ENCODE data around the gene TMCC1. TPM values are rescaled to one million over a fixed set of nuclear protein-coding genes. Genes with fewer than 3 reads are reported as not detected.
"Not testable (repeated sequence)": the region's sequence is repeated elsewhere in the genome, so short reads cannot be mapped to it uniquely, and the experiment has no call there.

TMCC1 gene
- total RNA-seq, 2 experiments from 2014 or later: 15.9 to 16.8 TPM

DNA sequence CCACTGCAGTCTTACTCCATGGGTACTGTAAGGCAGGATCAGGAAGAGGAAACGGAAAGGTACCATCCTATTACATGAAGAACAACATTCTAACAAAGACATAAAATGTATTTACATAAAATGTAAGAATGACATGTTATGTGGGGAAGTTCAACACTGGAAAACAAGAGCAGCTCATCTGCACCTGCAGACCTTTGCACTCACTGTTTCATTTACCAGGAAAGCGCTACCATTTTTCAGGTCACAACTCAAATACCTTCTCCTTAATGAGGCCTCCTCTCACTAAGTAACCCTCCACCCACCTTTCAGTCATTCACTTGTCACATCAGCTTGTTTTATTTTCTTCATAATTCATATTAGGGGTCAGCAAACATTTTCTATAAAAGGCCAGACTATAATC, 2.6 kb downstream of the TMCC1 start:
- DNase-seq (no peak), ATAC-seq (no peak)
- Mint-ChIP-seq H3K4me1 (ENCODE audit: low read depth) (peaks cover 30% of the 10 kb centered on the region), H3K27me3 (ENCODE audit: low read depth) (no peaks in the 10 kb centered on the region), H3K27ac (no peak overlapping the region), H3K4me3 (no peak overlapping the region), H3K36me3 (ENCODE audit: low read depth) (peaks cover 12% of the 10 kb centered on the region), H3K9me3 (ENCODE audit: insufficient read depth) (no peaks in the 10 kb centered on the region)
- CTCF ChIA-PET: no interaction called here
- POLR2A ChIA-PET: no interaction called here

DNA sequence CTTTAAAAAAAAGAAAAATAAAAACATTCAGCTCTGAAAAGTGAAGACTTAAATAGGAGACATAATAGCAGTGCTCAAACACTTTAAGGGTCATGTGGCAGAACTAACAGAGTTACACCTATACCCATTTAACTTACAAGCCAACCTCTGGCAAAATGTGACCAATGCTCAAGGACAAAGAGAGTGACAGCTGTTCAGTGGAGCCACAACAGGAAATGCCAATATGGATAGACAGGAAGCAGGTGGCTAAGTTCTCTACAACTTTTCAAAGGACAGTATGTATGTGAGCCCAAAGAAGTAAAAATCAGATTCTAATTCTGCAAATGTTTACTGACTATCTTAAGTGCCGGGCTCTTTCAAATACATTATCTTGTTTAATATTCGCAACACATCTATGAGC, 3.4 kb downstream of the TMCC1 start:
- ATAC-seq: no peak
- ChIA-PET CTCF (no interaction called here), POLR2A (interaction anchor here (0.6 kb wide), 1 partner anchor 18 kb away, joined by 4 read pairs; no protein-coding TSS in a partner anchor)
- Mint-ChIP-seq H3K27ac (no peak overlapping the region), H3K36me3 (ENCODE audit: low read depth) (peaks cover 12% of the 10 kb centered on the region), H3K27me3 (ENCODE audit: low read depth) (no peaks in the 10 kb centered on the region), H3K9me3 (ENCODE audit: insufficient read depth) (no peaks in the 10 kb centered on the region), H3K4me3 (no peak overlapping the region), H3K4me1 (ENCODE audit: low read depth) (peaks cover 30% of the 10 kb centered on the region)
- DNase-seq: peak; percentile 30

DNA sequence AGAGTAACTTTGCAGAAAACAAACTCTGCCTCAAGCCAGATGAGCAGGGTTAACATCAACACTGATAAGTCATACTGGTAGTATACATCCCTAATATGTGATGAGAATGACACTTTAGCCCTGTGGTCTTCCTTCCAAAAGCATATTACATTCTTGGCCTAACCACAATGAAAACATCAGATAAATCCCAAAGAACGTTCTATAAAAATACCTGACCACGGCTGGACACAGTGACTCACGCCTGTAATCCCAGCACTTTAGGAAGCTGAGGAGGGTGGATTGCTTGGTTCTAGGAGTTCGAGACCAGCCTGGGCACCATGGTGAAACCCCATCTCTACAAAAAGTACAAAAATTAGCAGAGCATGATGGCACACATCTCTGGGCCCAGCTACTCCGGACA, 4.7 kb downstream of the TMCC1 start:
- no peak overlapping the region for H3K27ac Mint-ChIP-seq
- H3K9me3 Mint-ChIP-seq (ENCODE audit: insufficient read depth): no peaks in the 10 kb centered on the region
- H3K27me3 Mint-ChIP-seq (ENCODE audit: low read depth): no peaks in the 10 kb centered on the region
- ChIA-PET CTCF (interaction anchor here (1.9 kb wide), 1 partner anchor 9 kb away, joined by 6 read pairs; no protein-coding TSS in a partner anchor), POLR2A (no interaction called here)
- ATAC-seq (no peak), DNase-seq (no peak)
- no peak overlapping the region for H3K4me3 Mint-ChIP-seq
- H3K4me1 Mint-ChIP-seq (ENCODE audit: low read depth): peaks cover 25% of the 10 kb centered on the region
- peaks cover 10% of the 10 kb centered on the region for H3K36me3 Mint-ChIP-seq (ENCODE audit: low read depth)

DNA sequence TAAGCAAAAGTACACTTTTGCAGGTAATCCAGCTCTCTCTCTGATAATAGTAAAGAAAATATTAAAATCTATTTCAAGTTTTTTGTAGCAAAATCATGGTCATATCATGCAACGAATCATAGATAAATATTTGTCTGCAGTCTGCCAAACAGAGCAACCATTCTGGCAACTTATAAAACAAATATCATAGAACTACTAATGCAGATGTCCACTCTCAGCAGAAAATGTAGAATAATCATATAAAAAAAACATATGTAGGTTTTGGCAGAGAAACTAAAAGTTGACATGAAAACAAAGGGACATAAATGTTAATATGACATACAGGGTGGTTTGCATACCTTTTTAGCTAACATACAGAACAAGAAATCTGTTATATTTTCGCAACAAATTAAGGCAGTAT, 12.2 kb downstream of the TMCC1 start:
- no peak overlapping the region for H3K27ac Mint-ChIP-seq
- CTCF ChIA-PET: no interaction called here

DNA sequence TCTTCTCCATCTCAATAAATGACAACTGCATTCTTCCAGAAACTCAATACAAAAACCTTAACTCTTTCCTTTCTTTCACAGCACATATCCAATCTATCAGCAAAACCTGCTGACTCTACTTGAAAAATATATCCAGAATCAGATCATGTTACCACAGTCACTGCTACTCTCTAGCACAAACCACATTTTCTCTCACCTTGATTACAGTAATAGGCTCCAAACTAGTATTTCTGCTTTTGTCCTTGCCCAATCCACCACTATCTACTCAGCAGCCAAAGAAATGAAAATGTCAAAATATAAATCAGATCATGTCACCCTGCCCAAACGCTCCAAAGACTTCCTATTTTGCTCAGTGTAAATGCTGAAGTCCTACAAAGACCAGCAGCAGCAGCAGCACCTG, 15.2 kb downstream of the TMCC1 start:
- Mint-ChIP-seq H3K27ac (no peak overlapping the region), H3K36me3 (ENCODE audit: low read depth) (peaks cover 34% of the 10 kb centered on the region), H3K9me3 (ENCODE audit: insufficient read depth) (no peaks in the 10 kb centered on the region), H3K4me3 (no peak overlapping the region), H3K27me3 (ENCODE audit: low read depth) (no peaks in the 10 kb centered on the region), H3K4me1 (ENCODE audit: low read depth) (no peaks in the 10 kb centered on the region)
- DNase-seq (no peak), ATAC-seq (no peak)
- ChIA-PET POLR2A (no interaction called here), CTCF (no interaction called here)

More for the DNA sequence above, 12.2 kb downstream of the TMCC1 start:
- no peaks in the 10 kb centered on the region for H3K4me1 Mint-ChIP-seq (ENCODE audit: low read depth)
- POLR2A ChIA-PET: no interaction called here
- no peak for ATAC-seq
- H3K27me3 Mint-ChIP-seq (ENCODE audit: low read depth): no peaks in the 10 kb centered on the region
- peaks cover 27% of the 10 kb centered on the region for H3K36me3 Mint-ChIP-seq (ENCODE audit: low read depth)
- H3K4me3 Mint-ChIP-seq: no peak overlapping the region
- no peak for DNase-seq
- no peaks in the 10 kb centered on the region for H3K9me3 Mint-ChIP-seq (ENCODE audit: insufficient read depth)

DNA sequence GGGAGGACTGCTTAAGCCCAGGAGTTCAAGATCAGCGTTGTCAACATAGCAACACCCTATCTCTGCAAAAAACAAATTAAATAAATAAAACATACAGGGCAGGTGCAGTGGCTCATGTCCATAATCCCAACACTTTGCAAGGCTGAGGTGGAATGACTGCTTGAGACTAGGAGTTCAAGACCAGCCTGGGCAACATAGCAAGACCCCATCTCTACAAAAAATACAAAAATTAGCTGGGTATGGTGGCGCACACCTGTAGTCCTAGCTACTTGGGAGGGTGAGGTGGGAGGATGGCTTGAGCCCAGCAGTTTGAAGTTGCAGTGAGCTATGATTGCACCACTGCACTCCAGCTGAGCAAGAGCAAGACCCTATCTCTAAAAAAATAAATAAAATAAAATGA, 19.0 kb downstream of the TMCC1 start:
- ATAC-seq; H3K27me3 Mint-ChIP-seq (ENCODE audit: low read depth); H3K4me1 Mint-ChIP-seq (ENCODE audit: low read depth); DNase-seq; H3K4me3 Mint-ChIP-seq; H3K27ac Mint-ChIP-seq; H3K9me3 Mint-ChIP-seq (ENCODE audit: insufficient read depth); CTCF ChIA-PET: not testable (repeated sequence)
- POLR2A ChIA-PET: interaction anchor here (0.6 kb wide), 1 partner anchor 21 kb away, joined by 3 read pairs; no protein-coding TSS in a partner anchor
- H3K36me3 Mint-ChIP-seq (ENCODE audit: low read depth): peaks cover 35% of the 10 kb centered on the region

DNA sequence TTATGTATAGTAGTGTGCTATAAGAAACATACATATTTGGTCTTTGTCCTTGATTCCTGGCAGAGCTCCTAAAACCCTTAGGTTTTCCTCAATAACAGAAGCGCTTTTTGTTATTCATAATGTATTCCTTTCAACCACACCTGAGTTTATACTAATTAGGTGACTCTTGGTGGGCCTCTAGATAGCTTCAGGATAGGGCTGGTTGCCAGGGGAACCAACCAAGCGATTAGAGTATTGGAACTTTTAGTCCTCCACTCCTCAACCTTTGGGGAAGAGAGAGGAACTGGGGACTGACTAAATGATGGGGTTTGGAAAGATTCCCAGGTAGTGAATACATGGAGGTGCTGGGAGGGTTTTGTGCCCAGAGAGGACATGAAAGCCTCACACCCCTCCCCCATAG, 24.6 kb downstream of the TMCC1 start:
- Mint-ChIP-seq H3K4me3 (no peak overlapping the region), H3K36me3 (ENCODE audit: low read depth) (peaks cover 13% of the 10 kb centered on the region), H3K27ac (no peak overlapping the region), H3K4me1 (ENCODE audit: low read depth) (no peaks in the 10 kb centered on the region), H3K9me3 (ENCODE audit: insufficient read depth) (no peaks in the 10 kb centered on the region), H3K27me3 (ENCODE audit: low read depth) (no peaks in the 10 kb centered on the region)
- no peak for ATAC-seq
- no peak for DNase-seq
- ChIA-PET CTCF (interaction anchor here (1.3 to 1.8 kb wide), 2 partner anchors 11 to 16 kb away, joined by 3 to 4 read pairs; no protein-coding TSS in a partner anchor), POLR2A (interaction anchor here (1.0 kb wide), 1 partner anchor 23 kb away, joined by 3 read pairs; no protein-coding TSS in a partner anchor)

DNA sequence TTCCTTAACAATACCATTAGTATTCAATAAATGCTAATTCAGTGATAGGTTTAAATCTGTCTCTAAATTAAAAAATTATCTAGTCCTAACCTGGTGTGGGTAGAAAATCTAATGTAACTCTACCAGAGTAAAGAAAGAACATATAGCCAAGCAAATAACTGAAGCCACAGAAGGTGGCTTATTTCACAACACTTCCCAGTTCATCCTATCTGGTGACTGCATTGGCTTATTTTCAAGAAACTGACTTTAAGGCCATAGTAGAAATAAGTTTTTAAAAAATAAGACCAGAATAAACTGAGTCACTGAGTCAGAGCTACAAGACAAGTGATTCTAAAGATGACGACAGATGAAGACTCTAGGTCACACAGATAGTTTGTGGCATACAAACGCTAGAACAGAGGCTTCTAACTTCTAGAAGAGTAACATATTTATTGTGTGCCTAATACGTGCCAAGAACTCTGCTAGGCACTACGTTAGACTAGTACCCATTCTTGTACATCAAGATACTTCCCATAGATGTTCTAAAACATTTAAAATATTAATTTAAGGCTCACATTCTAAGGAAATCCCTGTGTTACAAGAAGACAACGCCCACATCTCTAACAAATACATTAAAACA, 25.9 kb downstream of the TMCC1 start:
- H3K4me1 Mint-ChIP-seq (ENCODE audit: low read depth): no peaks in the 10 kb centered on the region
- ChIA-PET CTCF (interaction anchor here (1.8 kb wide), 1 partner anchor 17 kb away, joined by 4 read pairs; no protein-coding TSS in a partner anchor), POLR2A (no interaction called here)
- no peak overlapping the region for H3K27ac Mint-ChIP-seq
- no peak for DNase-seq
- no peaks in the 10 kb centered on the region for H3K9me3 Mint-ChIP-seq (ENCODE audit: insufficient read depth)
- H3K36me3 Mint-ChIP-seq (ENCODE audit: low read depth): peaks cover 11% of the 10 kb centered on the region
- ATAC-seq: no peak
- H3K4me3 Mint-ChIP-seq: no peak overlapping the region
- H3K27me3 Mint-ChIP-seq (ENCODE audit: low read depth): no peaks in the 10 kb centered on the region

DNA sequence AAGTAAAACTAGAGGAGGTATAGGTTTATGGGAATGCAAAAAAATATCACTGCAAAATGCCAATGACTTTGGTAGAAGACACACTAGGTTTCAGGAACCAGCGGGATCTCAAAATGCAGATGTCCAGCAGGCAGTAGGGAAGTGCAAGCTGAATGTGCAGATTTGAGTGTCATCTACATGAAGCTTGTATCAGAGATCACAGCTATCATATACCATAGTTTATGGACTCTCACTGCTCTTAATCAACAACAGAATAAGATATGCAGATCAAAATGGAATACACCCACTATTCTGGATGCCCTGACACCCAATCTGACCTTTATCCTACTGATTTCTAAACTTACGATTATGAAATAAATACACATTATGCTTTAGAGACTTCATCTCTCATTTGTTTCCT, 27.7 kb downstream of the TMCC1 start:
- DNase-seq: no peak
- H3K27me3 Mint-ChIP-seq (ENCODE audit: low read depth): no peaks in the 10 kb centered on the region
- ChIA-PET CTCF (no interaction called here), POLR2A (no interaction called here)
- H3K4me3 Mint-ChIP-seq: no peak overlapping the region
- ATAC-seq: no peak
- H3K36me3 Mint-ChIP-seq (ENCODE audit: low read depth): peaks cover 3% of the 10 kb centered on the region
- H3K9me3 Mint-ChIP-seq (ENCODE audit: insufficient read depth): no peaks in the 10 kb centered on the region
- H3K4me1 Mint-ChIP-seq (ENCODE audit: low read depth): no peaks in the 10 kb centered on the region
- no peak overlapping the region for H3K27ac Mint-ChIP-seq

DNA sequence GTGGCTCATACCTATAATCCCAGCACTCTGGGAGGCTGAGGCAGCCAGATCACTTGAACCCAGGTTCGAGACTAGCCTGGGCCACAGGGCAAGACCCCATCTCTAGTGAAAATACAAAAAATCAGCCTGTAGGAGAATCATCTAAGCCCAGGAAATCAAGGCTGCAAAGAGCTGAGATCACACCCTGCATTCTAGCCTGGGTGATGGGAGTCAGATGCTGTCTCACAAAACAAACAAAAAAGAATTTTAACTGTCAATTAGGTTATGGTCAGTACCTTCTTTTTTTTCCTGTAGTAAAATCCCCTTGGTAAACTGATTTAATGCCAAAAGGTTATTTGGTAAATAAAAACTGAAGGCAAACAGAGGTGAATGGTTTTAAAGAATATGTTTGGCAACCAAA, 29.0 kb downstream of the TMCC1 start:
- Mint-ChIP-seq H3K9me3 (ENCODE audit: insufficient read depth) (no peaks in the 10 kb centered on the region), H3K27ac (no peak overlapping the region), H3K4me3 (no peak overlapping the region), H3K4me1 (ENCODE audit: low read depth) (no peaks in the 10 kb centered on the region), H3K27me3 (ENCODE audit: low read depth) (no peaks in the 10 kb centered on the region), H3K36me3 (ENCODE audit: low read depth) (peaks cover 4% of the 10 kb centered on the region)
- DNase-seq (no peak), ATAC-seq (no peak)
- ChIA-PET CTCF (no interaction called here), POLR2A (no interaction called here)

DNA sequence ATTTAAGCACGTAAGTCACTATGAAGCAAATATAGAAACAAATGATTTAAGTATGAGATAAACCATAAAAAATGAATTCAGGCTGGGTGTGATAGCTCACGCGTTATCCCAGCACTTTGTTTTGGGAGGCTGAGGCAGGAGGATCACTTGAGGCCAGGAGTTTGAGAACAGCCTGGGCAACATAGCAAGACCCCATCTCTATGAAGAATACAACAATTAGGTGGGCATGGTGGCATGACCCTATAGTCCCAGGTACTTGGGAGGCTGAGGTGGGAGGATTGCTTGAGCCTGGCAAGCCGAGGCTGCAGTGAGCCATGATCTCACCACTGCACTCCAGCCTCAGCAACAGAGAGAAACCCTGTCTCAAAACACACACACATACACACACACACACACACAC, 34.2 kb downstream of the TMCC1 start:
- H3K27me3 Mint-ChIP-seq (ENCODE audit: low read depth): no peaks in the 10 kb centered on the region
- ATAC-seq (no peak), DNase-seq (no peak)
- CTCF ChIA-PET: no interaction called here
- no peak overlapping the region for H3K4me3 Mint-ChIP-seq
- H3K4me1 Mint-ChIP-seq (ENCODE audit: low read depth): peaks cover 4% of the 10 kb centered on the region
- no peak overlapping the region for H3K27ac Mint-ChIP-seq
- POLR2A ChIA-PET: no interaction called here
- H3K9me3 Mint-ChIP-seq (ENCODE audit: insufficient read depth): peaks cover 6% of the 10 kb centered on the region
- H3K36me3 Mint-ChIP-seq (ENCODE audit: low read depth): peaks cover 24% of the 10 kb centered on the region

DNA sequence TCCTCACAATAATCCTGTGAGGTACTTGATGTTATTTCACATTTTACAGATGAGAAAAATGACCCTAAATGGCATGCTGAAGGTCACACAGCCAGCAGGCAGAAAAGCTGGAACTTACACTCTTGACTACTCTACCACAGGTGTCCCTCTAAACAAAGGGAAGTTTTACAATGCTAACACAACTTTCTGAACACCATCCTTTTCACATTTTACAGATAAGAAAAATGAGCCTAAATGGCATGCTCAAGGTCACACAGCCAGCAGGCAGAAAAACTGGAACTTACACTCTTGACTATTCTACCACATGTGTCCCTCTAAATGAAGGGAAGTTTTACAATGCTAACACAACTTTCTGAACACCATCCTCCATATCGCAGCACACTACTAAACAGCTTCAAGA, 35.6 kb downstream of the TMCC1 start:
- no peak overlapping the region for H3K27ac Mint-ChIP-seq
- DNase-seq (no peak), ATAC-seq (no peak)
- peaks cover 28% of the 10 kb centered on the region for H3K36me3 Mint-ChIP-seq (ENCODE audit: low read depth)
- ChIA-PET POLR2A (no interaction called here), CTCF (no interaction called here)
- peaks cover 4% of the 10 kb centered on the region for H3K4me1 Mint-ChIP-seq (ENCODE audit: low read depth)
- peaks cover 6% of the 10 kb centered on the region for H3K9me3 Mint-ChIP-seq (ENCODE audit: insufficient read depth)
- no peaks in the 10 kb centered on the region for H3K27me3 Mint-ChIP-seq (ENCODE audit: low read depth)
- H3K4me3 Mint-ChIP-seq: no peak overlapping the region

DNA sequence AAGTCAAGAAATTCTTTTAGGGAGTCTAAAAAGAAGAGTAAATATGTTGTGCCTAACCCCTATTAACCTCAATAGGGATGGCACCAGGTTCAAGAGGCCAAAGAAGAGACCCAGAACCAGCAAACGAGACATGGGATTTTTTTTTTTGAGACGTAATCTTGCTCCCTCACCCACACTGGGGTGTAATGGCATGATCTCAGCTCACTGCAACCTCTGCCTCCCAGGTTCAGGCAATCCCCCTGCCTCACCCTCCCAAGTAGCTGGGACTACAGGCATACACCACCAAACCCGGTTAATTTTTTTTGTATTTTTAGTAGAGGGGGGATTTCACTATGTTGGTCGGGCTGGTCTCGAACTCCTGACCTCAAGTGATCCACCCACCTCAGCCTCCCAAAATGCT, 36.7 kb downstream of the TMCC1 start:
- DNase-seq; H3K27me3 Mint-ChIP-seq (ENCODE audit: low read depth); H3K4me1 Mint-ChIP-seq (ENCODE audit: low read depth); H3K9me3 Mint-ChIP-seq (ENCODE audit: insufficient read depth); H3K27ac Mint-ChIP-seq; ATAC-seq; H3K4me3 Mint-ChIP-seq; CTCF ChIA-PET; POLR2A ChIA-PET: not testable (repeated sequence)
- H3K36me3 Mint-ChIP-seq (ENCODE audit: low read depth): peaks cover 32% of the 10 kb centered on the region

Measured in activated CD8-positive, alpha-beta T cell treated with anti-CD3 and anti-CD28 coated beads, Interleukin-2, amount 10 ng/mL, durations not matched to agents 7 days and 5 days (primary cell).